GM18508 (cell line): Measurements from ENCODE around the gene NR1H4.
"Not testable (repeated sequence)": the region's sequence is repeated elsewhere in the genome, so short reads cannot be mapped to it uniquely, and the experiment has no call there.

Source experiments
- ATAC-seq: cut with Tn5 transposase; IDR thresholded peaks from one replicate; pipeline ENCODE4 v1.9.1; 2021; ENCODE audit warnings: moderate number of reproducible peaks; ENCODE audit not compliant: insufficient read depth, unreplicated experiment

NR1H4 gene

DNA sequence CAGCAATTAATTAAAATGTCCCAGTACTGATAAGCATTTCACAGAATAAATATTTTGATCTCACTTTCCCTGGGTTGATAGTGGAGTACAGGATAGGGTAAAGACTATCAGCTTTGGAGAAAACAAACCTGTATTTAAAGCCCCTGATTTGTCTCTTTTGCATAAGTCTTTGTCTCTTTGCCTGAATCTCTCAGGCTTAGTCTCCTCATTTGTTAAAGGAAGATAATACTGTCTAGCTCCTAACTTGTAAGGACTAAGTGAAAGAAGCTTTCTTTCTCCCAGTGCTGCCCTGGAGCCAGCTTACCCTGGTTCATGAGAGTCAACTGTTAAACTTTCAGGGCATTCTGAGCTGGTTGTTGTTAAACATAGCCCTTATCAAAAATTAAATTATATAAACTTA, 5.5 kb upstream of the NR1H4 start:
- ATAC-seq = no peak

DNA sequence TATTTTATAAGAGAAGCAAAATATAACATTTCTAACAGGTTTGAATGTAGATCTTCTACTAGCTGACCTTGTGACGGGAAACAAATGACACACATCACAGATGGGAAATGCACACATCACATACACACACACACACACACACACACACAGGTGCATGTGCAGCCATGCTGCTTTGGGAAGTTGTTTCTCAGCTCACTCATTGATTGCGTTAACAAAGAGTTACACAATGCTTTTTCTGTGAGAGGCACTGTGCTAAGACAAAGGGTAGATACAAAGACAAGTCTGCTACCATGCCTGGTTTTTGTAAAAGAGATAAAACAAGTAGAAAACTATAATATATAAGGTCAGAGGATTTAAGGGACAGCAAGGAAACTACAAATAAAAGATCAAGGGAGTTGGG, 1.3 kb upstream of the NR1H4 start:
- ATAC-seq = no peak

DNA sequence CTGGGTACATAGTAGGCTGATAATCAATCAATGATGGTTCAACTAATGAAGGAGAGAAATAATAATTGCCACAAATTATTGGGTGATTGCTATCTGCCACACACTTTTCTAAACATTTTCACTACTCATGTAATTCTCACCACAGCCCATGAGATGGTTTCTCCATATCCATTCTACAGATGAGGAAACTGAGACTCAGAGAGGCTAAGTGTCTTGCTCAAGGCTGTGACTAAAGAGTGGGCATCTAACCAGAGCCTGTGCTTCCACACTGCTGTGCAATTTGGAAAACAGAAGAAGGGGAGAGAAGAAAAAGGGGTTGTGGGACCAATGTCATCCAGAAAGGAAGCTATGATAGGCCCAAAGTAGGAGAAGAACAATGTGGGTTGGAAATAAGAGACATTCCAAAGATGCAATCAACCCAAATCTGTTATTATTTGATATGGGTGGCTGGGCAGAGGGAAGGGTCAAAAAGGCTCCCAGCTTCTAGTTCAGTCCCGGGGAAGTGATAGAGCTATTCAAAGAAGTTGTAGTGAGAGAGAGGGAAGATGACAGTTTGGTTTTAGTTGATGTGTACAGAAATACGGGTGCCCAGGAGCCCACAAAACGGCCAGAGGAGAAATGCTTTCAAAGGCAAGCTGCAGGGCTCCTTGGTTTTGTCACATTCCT, 483 bp upstream of the NR1H4 start:
- ATAC-seq = no peak

DNA sequence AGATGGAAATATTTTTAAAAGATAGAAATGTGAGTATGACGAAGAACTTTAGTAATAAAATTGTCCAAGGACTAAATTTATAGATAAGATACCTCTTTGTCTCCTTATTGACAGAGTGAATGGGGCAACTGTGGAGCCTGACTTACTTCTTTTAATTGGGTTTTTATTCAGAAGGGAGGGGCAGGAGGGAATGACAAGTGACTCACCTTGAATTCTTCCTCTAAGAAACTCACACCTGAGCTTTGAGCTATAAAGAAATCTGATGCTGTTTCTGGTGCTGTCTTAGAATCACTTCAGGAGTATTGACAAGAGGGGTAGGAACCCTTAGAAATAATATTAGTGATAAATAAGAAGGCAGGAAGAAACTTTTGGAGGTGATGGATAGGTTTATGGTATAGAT, 951 bp downstream of the NR1H4 start:
- no peak for ATAC-seq

DNA sequence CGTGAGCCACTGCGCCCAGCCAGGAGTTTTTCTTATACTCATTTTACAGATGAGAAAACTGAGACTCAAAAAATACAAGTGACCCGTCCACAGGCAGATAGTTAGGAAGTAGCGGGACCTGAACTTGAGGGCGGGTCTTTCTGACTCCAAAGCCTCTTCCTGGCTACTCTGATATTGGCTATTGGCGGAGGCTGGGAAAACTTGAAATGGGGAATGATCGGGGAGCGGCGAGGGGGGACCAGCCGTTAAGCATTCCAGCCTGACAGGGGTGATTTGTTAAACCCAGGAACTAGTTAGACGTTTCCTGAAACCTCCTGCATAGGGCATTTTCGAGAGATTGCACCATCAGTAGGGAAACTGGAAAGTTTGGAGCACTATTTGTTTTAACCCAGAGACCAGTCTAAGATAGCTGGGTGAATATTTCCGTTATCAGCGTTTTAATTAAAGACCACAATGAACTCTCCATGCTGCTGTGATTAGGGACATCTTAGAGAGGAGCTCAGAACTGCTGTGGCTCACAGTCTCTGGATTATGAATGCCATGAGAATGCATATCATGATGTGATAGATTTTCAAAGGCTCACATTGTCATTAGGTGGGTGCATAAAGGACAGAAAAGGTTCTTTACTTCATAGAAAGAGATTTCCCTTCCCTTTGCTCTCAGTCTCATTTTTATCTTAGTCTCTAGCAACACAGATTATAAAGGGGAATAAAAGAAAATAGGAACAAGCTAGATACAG, 2.5 kb downstream of the NR1H4 start:
- ATAC-seq = no peak

DNA sequence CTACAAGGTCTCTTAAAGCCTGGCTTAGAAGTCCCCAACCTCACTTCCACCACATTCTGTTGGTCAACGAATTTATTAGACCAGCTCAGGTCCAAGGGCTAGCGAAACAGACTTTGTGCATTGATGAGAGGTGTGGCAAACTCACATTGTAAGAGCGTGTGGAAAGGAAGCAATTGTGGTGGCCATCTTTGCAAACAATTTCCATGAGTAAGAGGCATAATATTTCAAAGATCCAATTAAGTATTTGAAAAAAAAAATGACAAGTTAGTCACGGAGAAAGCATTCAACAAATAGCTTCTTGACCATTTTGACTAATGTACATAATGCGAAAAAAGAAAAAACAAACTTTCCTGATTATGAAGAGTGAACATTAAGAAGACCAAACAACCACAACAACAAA, 7.4 kb downstream of the NR1H4 start:
- no peak for ATAC-seq

DNA sequence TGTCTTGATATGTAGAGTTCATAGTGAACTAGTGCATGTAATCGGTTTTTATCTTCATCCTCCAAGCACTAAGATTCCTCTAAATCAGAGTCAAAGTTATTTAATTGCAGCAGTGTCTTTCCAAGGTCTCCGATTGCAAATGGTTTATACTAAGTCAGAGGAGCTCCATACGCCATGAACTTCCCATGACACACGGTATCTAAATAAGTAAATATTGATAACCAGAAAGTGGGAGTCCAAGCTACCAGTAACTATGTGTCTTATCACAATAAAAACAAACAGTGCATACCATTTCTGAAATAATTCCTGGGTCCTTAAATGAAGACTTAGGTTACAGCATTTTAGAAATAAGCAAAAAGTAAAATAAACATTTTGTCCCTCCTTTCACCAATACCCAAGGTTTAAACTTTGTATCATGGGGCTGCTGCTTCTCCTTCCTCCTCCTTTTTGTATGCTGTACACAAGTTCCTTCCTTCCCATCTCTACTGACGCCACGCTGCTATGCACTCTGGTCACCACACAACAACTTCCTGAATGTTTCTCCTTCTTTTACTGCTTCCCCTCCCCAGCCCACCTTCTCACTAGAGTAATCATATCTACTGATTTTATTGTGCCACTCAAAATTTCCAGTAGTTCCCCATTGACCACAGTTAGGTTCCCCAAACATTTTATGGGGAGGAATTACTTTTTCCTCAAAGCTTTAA, 10.7 kb downstream of the NR1H4 start:
- no peak for ATAC-seq

DNA sequence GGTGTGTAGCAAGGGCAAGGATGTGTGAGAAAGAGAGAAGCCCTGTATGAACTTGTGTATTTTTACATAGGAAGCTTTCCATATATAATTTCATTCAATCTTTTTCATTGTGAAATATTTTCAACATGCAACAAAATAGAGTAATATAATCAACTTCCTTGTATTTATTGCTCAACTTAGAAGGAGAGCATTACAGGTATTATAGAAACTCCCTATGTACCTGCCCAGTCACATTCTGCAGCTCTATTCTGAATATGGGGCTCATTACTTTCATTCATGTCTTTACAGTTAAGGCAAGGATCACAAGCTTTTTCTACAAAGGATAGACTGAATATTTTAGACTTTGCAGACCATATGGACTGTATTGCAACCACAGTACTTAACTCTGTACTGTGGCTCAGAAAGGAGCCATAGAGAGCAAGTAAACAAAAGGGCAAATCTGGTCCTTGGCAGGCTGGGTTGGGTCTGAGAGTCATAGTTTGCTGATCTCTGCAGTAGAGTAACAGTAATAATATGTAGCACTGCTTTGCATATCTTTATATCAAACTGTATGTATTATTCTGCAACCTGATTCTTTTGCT, 11.3 kb downstream of the NR1H4 start:
- ATAC-seq = no peak

DNA sequence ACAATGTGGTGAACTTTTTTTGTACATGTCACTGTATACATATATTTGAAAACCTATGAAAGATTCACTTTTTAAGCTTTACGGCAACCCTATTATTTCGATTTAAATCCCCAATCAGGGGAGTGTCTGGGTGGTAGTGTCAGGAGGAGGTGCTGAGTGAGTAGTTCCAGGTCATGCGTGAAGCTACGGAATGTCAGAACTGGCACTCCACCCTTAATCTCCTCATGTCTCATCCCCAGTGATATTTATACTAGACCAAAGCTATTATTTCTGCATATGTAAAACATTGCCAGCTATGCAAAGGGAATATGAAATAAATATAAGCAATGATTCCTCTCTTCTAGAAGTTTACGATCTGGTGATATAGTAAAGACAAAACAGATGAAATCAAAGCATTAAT, 12.3 kb downstream of the NR1H4 start:
- ATAC-seq = no peak

DNA sequence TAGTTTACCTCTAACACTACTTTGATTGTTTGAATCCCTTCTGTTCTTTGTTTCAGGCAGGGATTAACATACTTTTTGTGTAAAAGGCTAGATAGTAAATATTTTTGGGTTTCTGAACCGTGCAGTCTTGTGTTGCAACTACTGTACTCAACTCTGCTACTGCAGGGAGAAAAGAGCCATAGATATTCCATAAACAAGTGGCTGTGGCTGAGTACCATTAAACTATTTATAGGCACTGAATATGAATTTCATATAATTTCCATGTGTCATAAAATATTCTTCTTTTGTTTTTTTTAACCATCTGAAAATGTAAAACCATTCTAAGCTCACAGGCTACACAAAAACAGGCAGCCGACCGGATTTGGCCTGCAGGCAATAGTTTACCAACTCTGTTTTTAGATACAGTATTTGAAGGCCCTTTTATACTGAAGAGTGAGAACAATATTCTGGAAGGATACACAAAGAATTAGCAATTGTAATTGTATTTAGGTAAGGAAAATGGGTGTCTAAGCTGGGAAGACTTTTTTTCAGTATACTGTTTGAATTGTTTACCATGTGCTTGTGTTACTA, 15.7 kb downstream of the NR1H4 start:
- no peak for ATAC-seq

DNA sequence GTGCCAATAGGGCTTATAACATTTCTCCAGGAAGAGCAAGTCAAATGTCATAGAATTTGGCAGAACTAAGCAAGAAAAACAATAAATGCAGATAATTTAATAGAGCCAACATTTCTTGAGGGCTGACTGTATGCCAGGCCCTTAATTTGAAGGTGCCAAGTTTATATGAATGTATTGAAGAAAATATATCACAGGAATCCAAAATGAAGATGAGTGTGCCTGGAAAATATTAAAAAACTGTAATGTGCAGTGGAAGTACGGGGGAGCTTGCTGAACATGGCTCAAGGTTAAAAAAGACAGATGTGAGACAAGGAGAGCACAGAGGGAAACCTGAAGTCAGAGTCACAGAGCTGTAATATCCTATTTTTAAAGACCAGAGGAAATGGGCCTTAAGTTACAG, 16.4 kb downstream of the NR1H4 start:
- ATAC-seq = no peak

DNA sequence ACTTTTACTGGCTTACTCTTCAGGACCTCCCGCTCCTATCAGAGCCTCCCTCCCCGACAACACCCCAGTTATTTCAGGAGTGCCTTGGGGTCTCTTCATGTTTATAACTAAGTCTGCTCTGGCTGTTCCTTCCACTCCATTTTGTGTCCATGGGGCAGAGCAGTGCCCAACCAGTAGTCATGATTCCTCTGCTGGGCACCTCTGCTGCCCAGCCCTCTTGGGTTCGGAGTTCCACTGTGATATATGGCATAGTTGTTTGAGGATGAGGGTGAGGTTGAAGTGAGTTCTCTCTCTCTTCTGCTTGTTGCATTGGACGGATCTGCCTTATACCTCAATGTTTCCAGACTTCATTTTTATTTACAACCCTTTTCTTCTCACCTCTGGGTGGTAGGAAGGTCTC, 17.4 kb downstream of the NR1H4 start:
- no peak for ATAC-seq

DNA sequence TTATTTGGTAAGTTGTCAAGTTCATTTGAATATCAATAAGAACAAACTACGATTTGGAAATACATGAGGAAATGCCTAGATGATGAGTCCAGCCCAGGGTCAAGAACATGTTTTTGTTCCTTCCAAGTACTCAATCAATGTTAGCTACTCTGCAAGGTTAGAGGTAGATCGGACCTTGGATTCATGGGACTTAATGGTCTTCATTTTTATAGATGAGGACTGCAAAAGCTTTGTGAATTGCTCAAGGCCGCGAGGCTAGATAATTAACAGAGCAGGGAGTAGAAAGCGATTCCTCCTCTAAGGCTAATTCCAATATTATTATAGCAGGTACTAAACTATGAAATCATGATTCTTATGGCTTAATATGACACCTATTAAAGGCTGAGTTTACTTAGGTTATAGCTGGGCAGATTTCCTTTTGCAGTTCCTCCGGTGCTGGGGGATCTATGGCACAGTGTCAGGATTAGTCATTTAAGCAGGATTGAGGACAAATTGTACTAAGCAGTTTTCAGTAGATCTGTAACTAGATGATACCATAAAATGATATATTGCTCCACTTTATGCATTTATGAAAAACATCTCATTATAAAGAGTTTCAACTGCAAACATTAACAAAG, 19.8 kb downstream of the NR1H4 start:
- ATAC-seq = no peak

DNA sequence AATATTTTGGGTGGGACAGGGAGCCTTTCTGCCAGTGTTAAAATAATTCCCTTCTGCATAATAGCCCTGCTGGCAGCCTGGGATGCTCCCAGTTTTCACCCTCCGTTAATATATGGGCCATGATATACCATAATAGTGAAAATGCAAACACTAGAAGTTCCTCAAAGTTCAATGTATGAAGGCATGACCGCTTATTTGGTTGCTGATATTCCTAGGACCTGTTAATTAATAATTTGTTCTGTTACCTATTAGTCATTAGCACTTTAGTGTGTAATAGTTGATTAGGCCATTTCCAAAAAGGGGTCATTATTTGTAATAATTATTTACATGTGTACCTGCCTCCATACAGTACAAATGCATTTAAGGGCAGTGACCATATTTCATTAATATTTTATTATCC, 20.4 kb downstream of the NR1H4 start:
- no peak for ATAC-seq

DNA sequence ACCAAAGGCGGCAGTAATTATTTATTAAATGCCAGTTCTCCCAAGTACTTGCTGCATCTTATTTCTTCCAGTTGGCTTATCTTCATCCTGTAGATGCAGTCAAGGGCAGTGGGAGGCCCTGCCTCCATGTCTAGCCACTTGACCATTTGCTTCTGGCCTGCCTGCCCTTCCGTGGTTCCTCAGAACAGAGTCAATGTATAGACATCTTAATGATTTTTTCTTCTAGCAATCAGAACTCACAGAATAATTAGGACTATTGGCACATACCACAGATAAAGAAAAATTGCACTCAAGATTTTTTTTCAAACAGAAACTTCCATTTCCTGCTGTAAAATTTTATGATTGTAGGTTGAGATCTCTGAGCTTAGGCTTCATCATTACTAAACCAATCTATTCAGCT, 20.9 kb downstream of the NR1H4 start:
- ATAC-seq = no peak

DNA sequence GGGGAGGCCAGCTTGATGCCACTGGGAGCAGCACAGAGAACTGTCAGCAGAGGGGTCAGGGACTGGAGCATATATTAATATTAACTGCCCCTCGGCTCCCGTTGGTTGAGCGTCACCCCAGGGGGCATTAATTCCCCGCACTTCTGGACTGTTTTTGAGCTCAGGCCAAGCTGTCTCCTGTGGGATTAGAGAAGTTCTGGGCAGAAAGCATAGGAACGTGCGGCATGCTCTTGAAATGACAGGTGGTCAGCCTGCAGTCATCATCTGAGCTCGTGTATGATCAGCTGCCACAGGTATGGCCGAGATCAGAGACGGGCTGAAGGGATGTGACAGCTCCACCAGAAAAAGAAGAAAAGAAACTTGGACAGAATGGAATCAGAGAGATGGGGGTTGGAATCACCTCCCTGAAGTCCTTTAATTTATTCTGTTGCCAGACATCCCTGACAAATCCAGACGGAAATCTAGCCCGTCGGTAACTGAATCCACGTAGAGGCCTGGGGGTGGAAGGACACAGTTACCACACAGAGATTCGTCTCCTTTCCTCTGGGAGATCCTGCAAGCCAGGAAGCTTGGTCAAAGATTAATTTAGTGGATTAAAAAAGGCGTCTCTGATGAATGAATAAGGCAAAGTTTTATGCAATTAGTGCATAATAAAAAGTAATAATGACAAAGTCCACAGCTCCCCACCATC, 23.6 kb downstream of the NR1H4 start:
- ATAC-seq = no peak

DNA sequence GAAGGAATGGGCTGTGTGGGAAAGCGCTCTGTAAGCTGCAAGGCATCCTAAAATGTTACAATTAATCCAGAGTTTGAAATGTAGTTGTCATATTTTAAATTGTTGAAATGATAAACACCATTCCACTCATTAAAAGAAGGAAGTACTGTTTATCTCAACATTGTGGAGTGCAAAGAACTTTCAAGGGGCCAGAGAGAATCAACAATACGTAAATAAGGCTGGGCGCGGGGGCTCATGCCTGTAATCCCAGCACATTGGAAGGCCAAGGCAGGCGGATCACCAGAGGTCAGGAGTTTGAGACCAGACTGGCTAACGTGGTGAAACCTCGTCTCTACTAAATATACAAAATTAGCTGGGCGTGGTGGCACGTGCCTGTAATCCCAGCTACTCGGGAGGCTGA, 24.5 kb downstream of the NR1H4 start:
- no peak for ATAC-seq

DNA sequence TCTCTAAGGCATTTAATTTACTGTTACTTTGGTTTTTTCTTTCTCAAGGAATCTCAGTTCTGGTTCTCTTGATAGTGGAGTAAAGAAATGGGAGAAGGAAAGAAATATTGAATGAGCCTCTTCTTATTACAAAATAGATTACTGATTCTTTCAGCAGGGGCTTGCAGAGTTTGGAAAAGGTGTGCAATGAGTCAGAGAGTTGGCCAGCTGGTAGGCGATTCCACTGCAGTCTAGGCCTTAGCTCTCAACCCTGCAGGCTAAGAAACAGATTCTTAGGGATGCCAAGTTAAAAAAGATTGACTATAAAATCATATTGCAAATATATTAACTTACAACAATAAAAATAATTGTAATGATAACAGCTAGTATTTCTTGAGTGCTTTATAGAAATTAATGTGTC, 25.8 kb downstream of the NR1H4 start:
- no peak for ATAC-seq

DNA sequence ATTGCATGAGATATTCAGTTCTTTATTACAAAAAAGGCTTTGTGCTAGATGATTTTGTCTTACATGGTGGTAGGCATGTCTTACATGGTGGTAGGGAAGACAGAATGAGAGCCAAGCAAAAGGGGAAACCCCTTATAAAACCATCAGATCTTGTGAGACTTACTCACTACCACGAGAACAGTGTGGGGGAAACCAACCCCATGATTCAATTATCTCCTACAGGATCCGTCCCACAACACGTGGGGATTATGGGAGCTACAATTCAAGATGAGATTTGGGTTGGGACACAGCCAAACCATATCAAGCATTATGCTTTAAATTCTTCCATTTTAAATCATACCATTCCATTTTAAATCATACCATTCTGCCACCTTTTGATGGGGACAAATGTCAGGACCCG, 29.1 kb downstream of the NR1H4 start:
- not testable (repeated sequence) for ATAC-seq

DNA sequence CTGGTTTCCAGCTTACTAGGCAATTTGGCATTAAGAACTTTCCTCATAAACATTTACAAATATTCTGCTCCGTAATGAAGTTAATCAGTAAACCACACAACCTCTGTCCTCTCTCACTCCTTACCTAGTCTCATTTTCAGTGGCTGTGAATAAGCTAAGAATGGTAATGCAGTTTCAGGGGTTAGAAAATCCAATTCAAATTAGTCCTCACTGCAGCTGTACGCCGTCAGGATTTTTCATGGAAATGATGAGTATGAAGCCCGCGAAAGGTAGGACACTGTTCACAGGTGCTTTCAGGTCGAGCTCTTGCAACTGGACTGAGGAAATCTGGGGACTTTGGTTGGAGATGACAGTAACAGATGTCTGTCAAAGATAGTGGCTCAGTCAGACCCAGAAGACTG, 29.6 kb downstream of the NR1H4 start:
- no peak for ATAC-seq
